H1 (cell line): ENCODE results near the gene PTPRG. TPM values are rescaled to one million over a fixed set of nuclear protein-coding genes. Genes with fewer than 3 reads are reported as not detected.

Experiments
- CTCF ChIA-PET: fragments of 300-600 bp; sonication (Branson Sonifier 250); formaldehyde crosslinking; loops from one replicate; lab custom pipeline; 2021; ENCODE audit not compliant: partially characterized antibody; lab: Charles Lee
- POLR2A ChIA-PET: fragments of 300-600 bp; sonication (Branson Sonifier 250); formaldehyde crosslinking; loops from one replicate; lab custom pipeline; 2021; ENCODE audit warnings: inconsistent platforms; ENCODE audit not compliant: partially characterized antibody; lab: Charles Lee
- DNase-seq, 2 experiments: peaks; one replicate each; pipeline versions ENCODE4 v3.0.0 to v3.0.0-alpha.2; 2010 to 2022; ENCODE audit warnings: low spot score in 2 of 2, low read depth in 1 of 2, mixed read lengths in 1 of 2
- FAIRE-seq: peaks from 2 replicates; lab custom pipeline; 2011; peaks lifted over from hg19 to GRCh38; lab: Jason Lieb, UNC
- H2AFZ ChIP-seq: 2 replicates; pipeline ENCODE4 v1.8.1; 2012; ENCODE audit warnings: low read length, inconsistent platforms
- H2AK5ac ChIP-seq: 2 replicates; pipeline ENCODE4 v1.6.1; 2013; ENCODE audit warnings: low read depth, low read length
- H2BK120ac ChIP-seq: replicated peaks from 2 replicates; pipeline ENCODE3; 2013; ENCODE audit warnings: low read depth, low read length, inconsistent platforms
- H2BK12ac ChIP-seq: 2 replicates; pipeline ENCODE4 v1.6.1; 2013; ENCODE audit warnings: low read depth, low read length
- H2BK15ac ChIP-seq: 2 replicates; pipeline ENCODE4 v1.6.1; 2013; ENCODE audit warnings: low read length
- H2BK20ac ChIP-seq: 2 replicates; pipeline ENCODE4 v1.6.1; 2013; ENCODE audit warnings: low read length
- H2BK5ac ChIP-seq: 2 replicates; pipeline ENCODE4 v1.6.1; 2013; ENCODE audit warnings: low read depth, low read length
- H3K14ac ChIP-seq: 2 replicates; pipeline ENCODE4 v1.6.1; 2013; ENCODE audit warnings: inconsistent platforms; ENCODE audit not compliant: insufficient read length
- H3K18ac ChIP-seq: 2 replicates; pipeline ENCODE4 v1.6.1; 2013; ENCODE audit warnings: low read length; ENCODE audit errors: extremely low read depth
- H3K23ac ChIP-seq: 2 replicates; pipeline ENCODE4 v1.6.1; 2013; ENCODE audit warnings: inconsistent platforms; ENCODE audit not compliant: insufficient read length
- H3K23me2 ChIP-seq: 2 replicates; pipeline ENCODE4 v1.6.1; 2013; ENCODE audit warnings: low read depth, low read length
- H3K27ac ChIP-seq: 2 replicates; pipeline ENCODE4 v1.6.1; 2011; ENCODE audit warnings: low read depth, low read length, inconsistent platforms
- H3K27me3 ChIP-seq, 4 experiments: replicated peaks in 1 of 4; 1 replicate in 1 of 4; 2 replicates in 3 of 4; pipeline versions ENCODE4 v1.6.1 to v1.8.1; 2011 to 2013; ENCODE audit warnings: low read length in 3 of 4, mild to moderate bottlenecking in 3 of 4, inconsistent platforms in 2 of 4, mixed read lengths in 2 of 4, moderate library complexity in 1 of 4; ENCODE audit not compliant: control insufficient read depth in 3 of 4, insufficient read depth in 3 of 4; ENCODE audit errors: extremely low read depth in 1 of 4
- H3K36me3 ChIP-seq, 4 experiments: 2 replicates each; pipeline versions ENCODE4 v1.6.1 to v1.8.1; 2011 to 2013; ENCODE audit warnings: mild to moderate bottlenecking in 4 of 4, low read length in 3 of 4, moderate library complexity in 2 of 4, control low read depth in 1 of 4, inconsistent platforms in 1 of 4; ENCODE audit not compliant: insufficient read depth in 4 of 4, control insufficient read depth in 2 of 4
- H3K4ac ChIP-seq: replicated peaks from 2 replicates; pipeline ENCODE3; 2013; ENCODE audit warnings: low read length, low read depth, mixed read lengths, inconsistent platforms; ENCODE audit not compliant: insufficient read length
- H3K4me1 ChIP-seq, 4 experiments: replicated peaks in 1 of 4; 1 replicate in 1 of 4; 2 replicates in 3 of 4; pipeline versions ENCODE4 v1.6.1 to v1.8.1; 2011 to 2013; ENCODE audit warnings: low read length in 3 of 4, inconsistent platforms in 2 of 4, mixed read lengths in 1 of 4; ENCODE audit not compliant: insufficient read depth in 4 of 4, control insufficient read depth in 3 of 4
- H3K4me2 ChIP-seq, 2 experiments: 2 replicates each; pipeline versions ENCODE4 v1.6.1 to v1.8.1; 2011 to 2013; ENCODE audit warnings: low read depth in 2 of 2, low read length in 2 of 2, control low read depth in 1 of 2, inconsistent platforms in 1 of 2, mild to moderate bottlenecking in 1 of 2; ENCODE audit not compliant: insufficient read depth in 1 of 2
- H3K4me3 ChIP-seq, 4 experiments: fragments of 200-600, 300-600 bp in 1 of 4; sonication (generic), shearing (Covaris generic), sonication (Bioruptor Twin) in 1 of 4; 2 replicates each; pipeline versions ENCODE4 v1.5.1 to v1.8.1; 2011 to 2016; ENCODE audit warnings: low read length in 4 of 4, low read depth in 3 of 4, control low read depth in 2 of 4, inconsistent platforms in 2 of 4, mild to moderate bottlenecking in 2 of 4, mixed read lengths in 1 of 4, moderate library complexity in 1 of 4; ENCODE audit not compliant: insufficient read depth in 2 of 4; ENCODE audit errors: extremely low read depth in 1 of 4
- H3K56ac ChIP-seq: replicated peaks from 2 replicates; pipeline ENCODE3; 2013; ENCODE audit warnings: low read depth, mild to moderate bottlenecking, mixed read lengths, low read length, inconsistent platforms; ENCODE audit not compliant: insufficient read length
- H3K79me1 ChIP-seq: 2 replicates; pipeline ENCODE4 v1.6.1; 2013; ENCODE audit warnings: low read depth, low read length, control low read depth
- H3K79me2 ChIP-seq, 2 experiments: 2 replicates each; pipeline versions ENCODE4 v1.6.1 to v1.8.1; 2012 to 2013; ENCODE audit warnings: low read length in 2 of 2, mild to moderate bottlenecking in 2 of 2, inconsistent platforms in 1 of 2; ENCODE audit not compliant: insufficient read depth in 2 of 2, control insufficient read depth in 1 of 2
- H3K9ac ChIP-seq, 4 experiments: replicated peaks in 1 of 4; 1 replicate in 1 of 4; 2 replicates in 3 of 4; pipeline versions ENCODE4 v1.6.1 to v1.8.1; 2011 to 2013; ENCODE audit warnings: low read depth in 3 of 4, low read length in 3 of 4, control low read depth in 2 of 4, mild to moderate bottlenecking in 2 of 4, moderate library complexity in 2 of 4, inconsistent platforms in 1 of 4; ENCODE audit errors: extremely low read depth in 1 of 4
- H3K9me3 ChIP-seq, 2 experiments: 2 replicates each; pipeline versions ENCODE4 v1.6.1 to v1.8.1; 2012 to 2013; ENCODE audit warnings: mild to moderate bottlenecking in 2 of 2, moderate library complexity in 2 of 2, control low read depth in 1 of 2, inconsistent platforms in 1 of 2, low read depth in 1 of 2, low read length in 1 of 2, mixed read lengths in 1 of 2; ENCODE audit not compliant: insufficient read depth in 2 of 2
- H4K20me1 ChIP-seq, 2 experiments: replicated peaks in 1 of 2; 2 replicates each; pipeline versions ENCODE3 to v1.8.1; 2011 to 2013; ENCODE audit warnings: inconsistent platforms in 2 of 2, low read length in 2 of 2, mild to moderate bottlenecking in 1 of 2; ENCODE audit not compliant: insufficient read depth in 2 of 2, control insufficient read depth in 1 of 2
- H4K5ac ChIP-seq: 2 replicates; pipeline ENCODE4 v1.6.1; 2013; ENCODE audit warnings: low read length, low read depth, mixed read lengths, inconsistent platforms; ENCODE audit not compliant: insufficient read length
- H4K8ac ChIP-seq: 2 replicates; pipeline ENCODE4 v1.8.0; 2013; ENCODE audit warnings: mild to moderate bottlenecking, moderate library complexity, low read length, inconsistent platforms; ENCODE audit not compliant: insufficient read depth; ENCODE audit errors: extremely low read depth
- H4K91ac ChIP-seq: replicated peaks from 2 replicates; pipeline ENCODE3; 2013; ENCODE audit warnings: low read length, mixed read lengths, inconsistent platforms; ENCODE audit not compliant: insufficient read length
- CEBPB ChIP-seq: IDR thresholded peaks from 2 replicates; pipeline ENCODE4 v1.6.1; 2012; ENCODE audit warnings: low read depth, low read length
- GABPA ChIP-seq: IDR thresholded peaks from 2 replicates; pipeline ENCODE4 v1.6.1; 2011; ENCODE audit warnings: mild to moderate bottlenecking, low read length, moderate library complexity, borderline replicate concordance; ENCODE audit not compliant: insufficient read depth
- HDAC2 ChIP-seq, 2 experiments: fragments of 300-600 bp in 1 of 2; sonication (generic) in 1 of 2; IDR thresholded peaks; 2 replicates each; pipeline ENCODE4 v1.6.1; 2011 to 2012; ENCODE audit warnings: low read depth in 2 of 2, low read length in 2 of 2, mild to moderate bottlenecking in 2 of 2, moderate library complexity in 2 of 2, borderline replicate concordance in 1 of 2, inconsistent platforms in 1 of 2
- JUND ChIP-seq: IDR thresholded peaks from 2 replicates; pipeline ENCODE4 v1.6.1; 2011; ENCODE audit warnings: mild to moderate bottlenecking, improper control_type of control experiment, low read length
- MAFK ChIP-seq: IDR thresholded peaks from 2 replicates; pipeline ENCODE4 v1.6.1; 2012; ENCODE audit warnings: low read depth, mild to moderate bottlenecking, improper control_type of control experiment, low read length
- NANOG ChIP-seq: IDR thresholded peaks from 2 replicates; pipeline ENCODE4 v1.6.1; 2011; ENCODE audit warnings: low read length, low read depth, mild to moderate bottlenecking, inconsistent platforms; ENCODE audit not compliant: insufficient read depth, poor library complexity, severe bottlenecking
- POLR2A ChIP-seq, 2 experiments: IDR thresholded peaks; 1 replicate in 1 of 2; 2 replicates in 1 of 2; pipeline ENCODE4 v1.6.1; 2011; ENCODE audit warnings: low read depth in 2 of 2, low read length in 2 of 2, mild to moderate bottlenecking in 2 of 2; ENCODE audit errors: control extremely low read depth in 1 of 2
- RAD21 ChIP-seq, 2 experiments: IDR thresholded peaks in 1 of 2; conservative IDR thresholded peaks in 1 of 2; 2 replicates each; pipeline ENCODE4 v1.6.1; 2011; ENCODE audit warnings: low read depth in 2 of 2, low read length in 2 of 2, improper control_type of control experiment in 1 of 2, inconsistent platforms in 1 of 2, mild to moderate bottlenecking in 1 of 2, moderate library complexity in 1 of 2
- RXRA ChIP-seq: IDR thresholded peaks from 2 replicates; pipeline ENCODE4 v1.6.1; 2011; ENCODE audit warnings: low read depth, mild to moderate bottlenecking, low read length, moderate library complexity; ENCODE audit not compliant: insufficient read depth
- SIX5 ChIP-seq: IDR thresholded peaks from 2 replicates; pipeline ENCODE4 v1.6.1; 2011; ENCODE audit warnings: mild to moderate bottlenecking, low read depth, low read length
- SP4 ChIP-seq: IDR thresholded peaks from 2 replicates; pipeline ENCODE4 v1.6.1; 2012; ENCODE audit warnings: low read length, inconsistent platforms
- SRF ChIP-seq: IDR thresholded peaks from 2 replicates; pipeline ENCODE4 v1.6.1; 2011; ENCODE audit warnings: mild to moderate bottlenecking, low read depth, low read length, moderate library complexity
- SUZ12 ChIP-seq: fragments of 200-600 bp; sonication (generic); IDR thresholded peaks from 2 replicates; pipeline ENCODE4 v1.6.1; 2012; ENCODE audit warnings: mild to moderate bottlenecking, inconsistent platforms, low read length, moderate library complexity, mixed read lengths
- TAF7 ChIP-seq: optimal IDR thresholded peaks from 2 replicates; pipeline ENCODE3; 2011; ENCODE audit warnings: low read depth, mild to moderate bottlenecking, inconsistent platforms, low read length, moderate library complexity, borderline replicate concordance
- TEAD4 ChIP-seq: IDR thresholded peaks from 2 replicates; pipeline ENCODE4 v1.6.1; 2012; ENCODE audit warnings: low read depth, low read length, inconsistent platforms, mixed read lengths
- WGBS, 2 experiments: shearing (Covaris generic) in 1 of 2; methylation state at CpG; one replicate each; pipeline versions ENCODE4 v1.1.6 to v1.1.7; 2013 to 2015; ENCODE audit warnings: low lambda C conversion rate in 2 of 2, mixed read lengths in 2 of 2, inconsistent platforms in 1 of 2, low coverage in 1 of 2, missing lambda C conversion rate in 1 of 2; ENCODE audit not compliant: insufficient replicate concordance in 2 of 2, insufficient coverage in 1 of 2, insufficient read length in 1 of 2; ENCODE audit errors: extremely low coverage in 1 of 2, missing lambda C conversion rate in 1 of 2; 5-methylcytosine and 5-hydroxymethylcytosine counted together
- polyA plus RNA-seq, 7 experiments: library from polyadenylated mRNA; depleted of rRNA in 3 of 7; stranded (reverse) in 5 of 7; unstranded in 2 of 7; fragments of >200 nt in 5 of 7; fragments of 200-250 nt in 2 of 7; gene quantifications; 1 replicate in 5 of 7; 2 replicates in 1 of 7; 4 replicates in 1 of 7; pipeline versions ENCODE4 v1.2.1 to v1.2.3, GENCODE V29; 2011 to 2013; ENCODE audit warnings: missing spikeins in 2 of 7, mixed read lengths in 2 of 7
- total RNA-seq: library from RNA; stranded (reverse); fragmentation: NEBNext Ultra II Directional; extraction: Animal tissue kit (Norgen Biotek cat#: 25700); gene quantifications from 2 replicates; pipeline ENCODE4 v1.2.1, GENCODE V29; 2021

PTPRG gene
- total and polyA plus RNA-seq, 2 of the 8 experiments (the other 6 are each of a cell fraction or from before 2014, with no cell fraction given) = 23.3 to 96.2 TPM

- DNase-seq = no peak
- Histone ChIP-seq H3K4me1 (peaks cover 0 to 20% (median 2%) of the 10 kb centered on the region in 4 experiments), H3K9ac (no peak overlapping the region), H3K27ac (no peak overlapping the region), H3K27me3 (no peaks in the 10 kb centered on the region), H2BK12ac (no peak overlapping the region), H3K4me3 (no peak overlapping the region), H3K56ac (no peak overlapping the region), H3K14ac (no peak overlapping the region), H3K9me3 (no peaks in the 10 kb centered on the region), H2BK15ac (no peak overlapping the region), H2AK5ac (no peak overlapping the region), H4K8ac (no peak overlapping the region), H2AFZ (no peak overlapping the region), H2BK20ac (no peak overlapping the region), H3K4me2 (no peak overlapping the region), H3K23ac (no peak overlapping the region), H4K91ac (no peak overlapping the region), H4K20me1 (peaks cover 0 to 4% of the 10 kb centered on the region in 2 experiments), H3K18ac (no peak overlapping the region), H4K5ac (no peak overlapping the region), H3K36me3 (no peaks in the 10 kb centered on the region), H3K23me2 (no peaks in the 10 kb centered on the region), H3K4ac (no peak overlapping the region), H3K79me2 (peaks cover 0 to 88% of the 10 kb centered on the region in 2 experiments; a peak in 3 of 4 replicates), H2BK5ac (no peak overlapping the region), H3K79me1 (no peaks in the 10 kb centered on the region; the same call in 1 of the 2 replicates), H2BK120ac (no peak overlapping the region)
- peak; percentile 62 for FAIRE-seq
- WGBS, 2 experiments = 94% methylated on average over 3 of the region's 3 CpGs; no CpG with 5 or more reads in 1 of the 2 experiments
- ChIA-PET POLR2A (no interaction called here), CTCF (interaction anchor here (0.6 to 2.0 kb wide), 5 partner anchors 10 to 182 kb away, joined by 3 to 24 read pairs (median 3); no protein-coding TSS in a partner anchor)
- TF ChIP-seq SUZ12 (no peak), POLR2A (IDR thresholded peaks at IDR 0.05; ENCODE audit: control extremely low read depth in 1 of 2, low read depth in 2 of 2, low read length in 2 of 2) (no peak), SRF (no peak), GABPA (no peak), TEAD4 (no peak), SIX5 (no peak), RXRA (no peak), SP4 (no peak), NANOG (no peak), MAFK (no peak), TAF7 (no peak), RAD21 (IDR thresholded peaks at IDR 0.05 in 1 of 2, conservative IDR thresholded peaks at IDR 0.05 in 1 of 2; ENCODE audit: low read depth in 2 of 2, low read length in 2 of 2) (no peak), JUND (no peak), HDAC2 (IDR thresholded peaks at IDR 0.05; ENCODE audit: borderline replicate concordance in 1 of 2, low read depth in 2 of 2, low read length in 2 of 2) (no peak), CEBPB (no peak)
Observed at GRCh38 chr3:61926923-61927322, 365.6 kb downstream of the PTPRG start.
